NCI-H2029 treated with DMSO at 0.1 percent for 48 hours (cell line): ENCODE measurements around the gene NXPH2.

ENCODE experiments used
- DNase-seq: peaks from one replicate; lab custom pipeline; 2025; lab: John Stamatoyannopoulos, UW

NXPH2 gene

DNA sequence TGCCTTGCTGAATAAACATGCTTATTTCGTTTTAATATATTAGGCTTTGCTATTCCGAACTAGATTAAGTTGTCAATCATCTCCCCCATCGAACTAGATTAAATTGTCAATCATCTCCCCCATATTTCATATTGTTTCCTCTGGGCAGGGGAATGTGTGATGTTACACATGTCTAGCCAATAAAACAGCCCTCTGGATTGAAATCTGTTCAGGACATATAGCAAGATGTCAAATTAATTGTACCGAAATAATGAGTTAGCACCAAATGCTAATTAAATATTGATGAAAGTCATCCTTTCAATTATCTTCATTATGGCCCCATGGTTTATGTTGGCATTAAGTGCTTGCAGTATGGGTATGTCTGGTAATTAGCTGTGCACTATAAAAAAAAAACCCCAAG, 143.1 kb downstream of the NXPH2 start:
- DNase-seq, result no peak

DNA sequence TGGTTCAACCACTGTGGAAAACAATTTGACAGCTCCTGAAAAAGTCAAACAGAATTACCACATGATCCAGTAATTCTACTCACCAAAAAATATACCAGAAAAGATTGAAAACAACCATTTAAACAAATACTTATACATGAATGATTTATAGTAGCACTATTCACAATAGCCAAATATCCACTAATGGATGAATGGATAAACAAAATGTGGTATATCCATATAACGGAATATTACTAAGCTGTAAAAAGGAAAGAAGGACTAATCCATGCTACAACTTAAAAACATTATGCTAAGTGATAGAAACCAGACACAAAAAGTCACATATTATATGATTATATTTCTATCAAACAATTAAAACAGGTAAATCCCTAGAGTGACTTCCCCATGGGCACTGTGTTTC, 147.1 kb downstream of the NXPH2 start:
- DNase-seq, result no peak

GRCh38 chr2:138632066-138632620, 148.0 kb downstream of the NXPH2 start:
- no peak for DNase-seq

- no peak for DNase-seq
Measured at GRCh38 chr2:138630164-138630563, 150.0 kb downstream of the NXPH2 start.

GRCh38 chr2:138626148-138626547, 154.0 kb downstream of the NXPH2 start:
- no peak for DNase-seq

DNA sequence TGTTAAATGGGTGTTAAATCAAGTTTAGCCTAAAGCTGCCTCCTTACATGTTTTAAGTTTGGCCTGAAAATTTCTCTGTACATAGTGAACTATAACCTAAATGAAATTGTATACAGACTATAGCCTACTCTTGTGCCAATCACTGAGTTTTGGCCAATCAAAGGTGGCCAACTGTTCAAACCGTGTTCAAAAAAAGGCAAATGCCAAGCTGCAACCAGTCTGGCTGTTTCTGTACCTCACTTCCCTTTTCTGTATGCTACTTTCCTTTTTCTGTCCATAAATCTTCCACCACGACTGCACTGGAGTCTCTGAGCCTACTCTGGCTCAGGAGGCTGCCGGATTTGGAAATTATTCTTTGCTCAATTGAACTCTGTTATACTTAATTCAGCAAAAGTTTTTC, 157.6 kb downstream of the NXPH2 start:
- no peak for DNase-seq

DNA sequence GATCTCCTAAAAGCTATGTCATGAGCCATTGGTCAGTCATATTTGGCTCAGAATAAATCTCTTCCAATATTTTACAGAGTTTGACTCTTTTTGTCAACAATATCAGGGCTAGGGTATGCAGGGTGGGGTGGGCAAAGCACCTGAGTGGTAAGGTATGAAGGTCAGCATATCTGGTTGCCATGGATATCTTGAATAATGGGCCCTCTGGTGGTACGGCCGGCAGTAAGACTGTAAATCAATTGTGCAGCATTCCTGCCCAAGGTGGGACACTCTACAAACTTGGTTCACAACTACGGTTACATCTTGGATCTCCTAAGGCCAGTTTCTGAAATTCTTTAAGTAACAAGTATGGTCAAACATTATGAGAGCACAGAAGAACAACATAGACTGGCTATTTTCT, 159.1 kb downstream of the NXPH2 start:
- DNase-seq, result no peak

DNA sequence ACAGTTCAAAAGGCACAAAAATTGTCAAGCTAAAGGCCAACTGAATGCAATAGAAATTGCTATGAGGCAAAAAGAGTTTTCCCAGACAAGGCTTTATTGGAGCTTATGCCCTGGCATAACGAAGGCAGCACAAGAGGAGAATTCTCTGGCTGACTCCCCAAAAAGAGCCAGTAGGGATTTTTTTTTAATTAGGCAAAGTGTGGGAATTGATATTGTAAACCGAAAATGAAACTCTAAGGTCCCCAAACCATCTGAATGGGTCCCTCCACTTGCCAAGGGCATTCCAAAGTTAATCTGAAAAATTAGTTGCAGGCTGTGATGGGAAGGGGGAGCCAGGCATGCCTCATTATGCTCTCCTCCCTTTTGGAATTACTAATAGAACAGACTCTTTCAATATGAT, 159.8 kb downstream of the NXPH2 start:
- DNase-seq, result no peak
